ENCODE measurements around the gene ESD. TPM values are rescaled to one million over a fixed set of nuclear protein-coding genes. Genes with fewer than 3 reads are reported as not detected.

The ESD gene
- total and polyA plus RNA-seq, 4 donors = 78.9 to 167 (median 99.1) TPM

GRCh38 chr13:46728777-46729176 lies 68.2 kb downstream of the ESD start:
- TF ChIP-seq CTCF (IDR thresholded peaks at IDR 0.05; ENCODE audit: control extremely low read depth, extremely low read depth) = no peak
- Histone ChIP-seq H3K9me3 (ENCODE audit: control insufficient read depth in 4 of 4, insufficient read depth in 3 of 4, low read length in 3 of 4) (no peaks in the 10 kb centered on the region), H3K27ac (ENCODE audit: low read depth in 1 of 2, low read length in 1 of 2) (no peak overlapping the region), H3K36me3 (ENCODE audit: control insufficient read depth in 4 of 4, insufficient read depth in 4 of 4, low read length in 4 of 4) (peaks cover 11 to 52% (median 35%) of the 10 kb centered on the region in 4 donors), H3K9ac (ENCODE audit: insufficient read depth in 1 of 2, low read length in 2 of 2) (no peak overlapping the region), H3K4me1 (ENCODE audit: control insufficient read depth in 5 of 5, insufficient read depth in 5 of 5, low read length in 5 of 5) (no peaks in the 10 kb centered on the region), H3K4me3 (no peak overlapping the region), H3K27me3 (ENCODE audit: control insufficient read depth in 3 of 3, insufficient read depth in 3 of 3, low read length in 2 of 3) (no peaks in the 10 kb centered on the region)
- 87 to 88% methylated on average over 7 of the region's 7 CpGs for WGBS, 2 donors
- no peak for DNase-seq
- no peak for ATAC-seq (ENCODE audit: insufficient read depth, low FRiP score)

GRCh38 chr13:46726347-46726746 lies 70.6 kb downstream of the ESD start:
- DNase-seq (no peak), ATAC-seq (ENCODE audit: insufficient read depth, low FRiP score) (no peak)
- Histone ChIP-seq H3K4me3 (no peak overlapping the region), H3K9me3 (ENCODE audit: control insufficient read depth in 4 of 4, insufficient read depth in 3 of 4, low read length in 3 of 4) (no peaks in the 10 kb centered on the region), H3K27me3 (ENCODE audit: control insufficient read depth in 3 of 3, insufficient read depth in 3 of 3, low read length in 2 of 3) (no peaks in the 10 kb centered on the region), H3K27ac (ENCODE audit: low read depth in 1 of 2, low read length in 1 of 2) (no peak overlapping the region), H3K9ac (ENCODE audit: insufficient read depth in 1 of 2, low read length in 2 of 2) (no peak overlapping the region), H3K36me3 (ENCODE audit: control insufficient read depth in 4 of 4, insufficient read depth in 4 of 4, low read length in 4 of 4) (peaks cover 9 to 44% (median 29%) of the 10 kb centered on the region in 4 donors), H3K4me1 (ENCODE audit: control insufficient read depth in 5 of 5, insufficient read depth in 5 of 5, low read length in 5 of 5) (no peaks in the 10 kb centered on the region)
- no peak for TF ChIP-seq CTCF (IDR thresholded peaks at IDR 0.05; ENCODE audit: control extremely low read depth, extremely low read depth)
- 89 to 92% methylated on average over 5 of the region's 5 CpGs for WGBS, 2 donors

Other genes starting within 250 kb of the ESD start
- gene LRCH1, start 244.0 kb downstream of the ESD start, total RNA-seq = 10 to 100 TPM; 18.0 to 35.4 TPM
- 1 to 10 TPM; 3.6 to 8.4 TPM for gene LRCH1, start 244.0 kb downstream of the ESD start, polyA plus RNA-seq
- 1 to 10 TPM in 1 of 2 donors, under 1 TPM in 1; 0.71 to 1.1 TPM for gene HTR2A, start 99.9 kb upstream of the ESD start, total RNA-seq
- under 1 TPM; 0.09 to 0.16 TPM for gene HTR2A, start 99.9 kb upstream of the ESD start, polyA plus RNA-seq

Measured in lung (tissue), 12 donors.